ENCODE results near the gene CCDC197. TPM values are rescaled to one million over a fixed set of nuclear protein-coding genes. Genes with fewer than 3 reads are reported as not detected.

The CCDC197 gene
- polyA plus RNA-seq, 1 donor from 2014 or later = not detected

- H3K9me2 ChIP-seq (ENCODE audit: insufficient read depth, low read length) = no peaks in the 10 kb centered on the region
- no peak overlapping the region for H2AFZ ChIP-seq (ENCODE audit: low read depth, low read length)
- no peak overlapping the region for H3K9ac ChIP-seq (ENCODE audit: low read length)
- H3K27me3 ChIP-seq (ENCODE audit: insufficient read depth, low read depth, low read length) = no peaks in the 10 kb centered on the region
- no peaks in the 10 kb centered on the region for H3K9me3 ChIP-seq (ENCODE audit: low read length)
- no peaks in the 10 kb centered on the region for H3K36me3 ChIP-seq (ENCODE audit: insufficient read depth, low read length)
- no peaks in the 10 kb centered on the region for H3K79me2 ChIP-seq (replicated peaks; ENCODE audit: insufficient read depth, low read length)
- H3K27ac ChIP-seq (ENCODE audit: low read length) = no peak overlapping the region
- H4K20me1 ChIP-seq (ENCODE audit: insufficient read depth) = no peaks in the 10 kb centered on the region
- no peak overlapping the region for H3K4me3 ChIP-seq (ENCODE audit: low read length)
- no peak overlapping the region for H3K4me2 ChIP-seq (ENCODE audit: low read length)
- no peak for TF ChIP-seq MXI1 (conservative IDR thresholded peaks at IDR 0.05; ENCODE audit: poor library complexity, severe bottlenecking)
- no peak for TF ChIP-seq EZH2 (IDR thresholded peaks at IDR 0.05; ENCODE audit: borderline replicate concordance, insufficient read depth, low read length, poor library complexity, severe bottlenecking)
- no peak for TF ChIP-seq TAF1 (IDR thresholded peaks at IDR 0.05; ENCODE audit: low read depth)
- TF ChIP-seq POLR2AphosphoS5 (IDR thresholded peaks at IDR 0.05) = no peak
- no peak for TF ChIP-seq RAD21 (conservative IDR thresholded peaks at IDR 0.05)
- TF ChIP-seq SMC3 (conservative IDR thresholded peaks at IDR 0.05; ENCODE audit: poor library complexity) = no peak
- TF ChIP-seq REST (IDR thresholded peaks at IDR 0.05; ENCODE audit: borderline replicate concordance) = no peak
- no peak for TF ChIP-seq EP300 (conservative IDR thresholded peaks at IDR 0.05; ENCODE audit: poor library complexity, severe bottlenecking)
- TF ChIP-seq CTCF (IDR thresholded peaks at IDR 0.05; ENCODE audit: poor library complexity, severe bottlenecking) = no peak
- H3F3A ChIP-seq (ENCODE audit: insufficient read depth, low read length, poor library complexity, severe bottlenecking) = no peaks in the 10 kb centered on the region
Measured at GRCh38 chr14:94011795-94012194, 14.7 kb downstream of the CCDC197 start.

- Histone ChIP-seq H3K27me3 (ENCODE audit: insufficient read depth, low read depth, low read length) (no peaks in the 10 kb centered on the region), H4K20me1 (ENCODE audit: insufficient read depth) (no peaks in the 10 kb centered on the region), H3K79me2 (replicated peaks; ENCODE audit: insufficient read depth, low read length) (no peaks in the 10 kb centered on the region), H3K4me3 (ENCODE audit: low read length) (no peak overlapping the region), H3K27ac (ENCODE audit: low read length) (no peak overlapping the region), H3K9ac (ENCODE audit: low read length) (no peak overlapping the region), H3K4me2 (ENCODE audit: low read length) (no peak overlapping the region), H3K36me3 (ENCODE audit: insufficient read depth, low read length) (no peaks in the 10 kb centered on the region), H3F3A (ENCODE audit: insufficient read depth, low read length, poor library complexity, severe bottlenecking) (no peaks in the 10 kb centered on the region), H3K9me2 (ENCODE audit: insufficient read depth, low read length) (no peaks in the 10 kb centered on the region), H3K9me3 (ENCODE audit: low read length) (no peaks in the 10 kb centered on the region), H2AFZ (ENCODE audit: low read depth, low read length) (no peak overlapping the region)
- TF ChIP-seq EZH2 (IDR thresholded peaks at IDR 0.05; ENCODE audit: borderline replicate concordance, insufficient read depth, low read length, poor library complexity, severe bottlenecking) = no peak
- no peak for TF ChIP-seq REST (IDR thresholded peaks at IDR 0.05; ENCODE audit: borderline replicate concordance)
- no peak for TF ChIP-seq CTCF (IDR thresholded peaks at IDR 0.05; ENCODE audit: poor library complexity, severe bottlenecking)
- TF ChIP-seq TAF1 (IDR thresholded peaks at IDR 0.05; ENCODE audit: low read depth) = no peak
- no peak for TF ChIP-seq SMC3 (conservative IDR thresholded peaks at IDR 0.05; ENCODE audit: poor library complexity)
- no peak for TF ChIP-seq POLR2AphosphoS5 (IDR thresholded peaks at IDR 0.05)
- no peak for TF ChIP-seq EP300 (conservative IDR thresholded peaks at IDR 0.05; ENCODE audit: poor library complexity, severe bottlenecking)
- no peak for TF ChIP-seq RAD21 (conservative IDR thresholded peaks at IDR 0.05)
- no peak for TF ChIP-seq MXI1 (conservative IDR thresholded peaks at IDR 0.05; ENCODE audit: poor library complexity, severe bottlenecking)
Measured at GRCh38 chr14:94014382-94014781, 17.3 kb downstream of the CCDC197 start.

All from neural cell (in vitro differentiated cells).